Left ventricle myocardium inferior (tissue), 1 donor: ENCODE results near the gene ATG9B. TPM values are rescaled to one million over a fixed set of nuclear protein-coding genes. Genes with fewer than 3 reads are reported as not detected.

Experiments used
- DNase-seq: peaks from one replicate; pipeline ENCODE4 v3.0.0-alpha.2; 2020
- H3K27ac ChIP-seq: fragments of 200-600 bp; replicated peaks from 2 replicates; pipeline ENCODE4 v1.8.0; 2021
- H3K27me3 ChIP-seq: fragments of 200-600 bp; 2 replicates; pipeline ENCODE4 v1.8.0; 2021; ENCODE audit warnings: low read depth
- H3K36me3 ChIP-seq: fragments of 200-600 bp; 2 replicates; pipeline ENCODE4 v1.8.0; 2021
- H3K4me1 ChIP-seq: fragments of 200-600 bp; 2 replicates; pipeline ENCODE4 v1.8.0; 2021
- H3K4me3 ChIP-seq: fragments of 200-600 bp; 2 replicates; pipeline ENCODE4 v1.8.0; 2021; ENCODE audit warnings: mild to moderate bottlenecking, moderate library complexity
- H3K9me3 ChIP-seq: fragments of 200-600 bp; replicated peaks from 2 replicates; pipeline ENCODE4 v1.8.0; 2021
- intact Hi-C: fragments of 100-400 bp; cut with micrococcal nuclease; formaldehyde crosslinking; loops from one replicate; pipeline ENCODE4 v1.11.0; 2022
- total RNA-seq: library from RNA; stranded (reverse); fragmentation: NEBNext Ultra II Directional; extraction: Animal tissue kit (Norgen Biotek cat#: 25700); gene quantifications from one replicate; pipeline ENCODE4 v1.2.1, GENCODE V29; 2021
- TF ChIP-seq, protein P1 (sequence below): fragments of 200-600 bp; IDR thresholded peaks from 2 replicates; pipeline ENCODE4 v1.8.0; 2021; ENCODE audit warnings: antibody characterized with exemption, mild to moderate bottlenecking, borderline replicate concordance
- donor health status: DM: no; HTN: yes; CAD: no; lungs with severe emphysema.

Gene ATG9B
- total RNA-seq, 1 donor from 2014 or later, result not detected

- no peak for DNase-seq
- Histone ChIP-seq H3K27me3 (no peaks in the 10 kb centered on the region), H3K36me3 (no peaks in the 10 kb centered on the region), H3K27ac (peak overlapping the region; percentile 97), H3K4me1 (peaks cover 48% of the 10 kb centered on the region), H3K4me3 (peak overlapping the region; percentile 93), H3K9me3 (no peaks in the 10 kb centered on the region)
- TF ChIP-seq, protein P1, sequence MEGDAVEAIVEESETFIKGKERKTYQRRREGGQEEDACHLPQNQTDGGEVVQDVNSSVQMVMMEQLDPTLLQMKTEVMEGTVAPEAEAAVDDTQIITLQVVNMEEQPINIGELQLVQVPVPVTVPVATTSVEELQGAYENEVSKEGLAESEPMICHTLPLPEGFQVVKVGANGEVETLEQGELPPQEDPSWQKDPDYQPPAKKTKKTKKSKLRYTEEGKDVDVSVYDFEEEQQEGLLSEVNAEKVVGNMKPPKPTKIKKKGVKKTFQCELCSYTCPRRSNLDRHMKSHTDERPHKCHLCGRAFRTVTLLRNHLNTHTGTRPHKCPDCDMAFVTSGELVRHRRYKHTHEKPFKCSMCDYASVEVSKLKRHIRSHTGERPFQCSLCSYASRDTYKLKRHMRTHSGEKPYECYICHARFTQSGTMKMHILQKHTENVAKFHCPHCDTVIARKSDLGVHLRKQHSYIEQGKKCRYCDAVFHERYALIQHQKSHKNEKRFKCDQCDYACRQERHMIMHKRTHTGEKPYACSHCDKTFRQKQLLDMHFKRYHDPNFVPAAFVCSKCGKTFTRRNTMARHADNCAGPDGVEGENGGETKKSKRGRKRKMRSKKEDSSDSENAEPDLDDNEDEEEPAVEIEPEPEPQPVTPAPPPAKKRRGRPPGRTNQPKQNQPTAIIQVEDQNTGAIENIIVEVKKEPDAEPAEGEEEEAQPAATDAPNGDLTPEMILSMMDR, result no peak
- intact Hi-C loops, result no loop called here
Observed at GRCh38 chr7:151056666-151057505, 32.6 kb upstream of the ATG9B start.

- no peak for DNase-seq
- no peak overlapping the region for H3K4me3 ChIP-seq
- H3K9me3 ChIP-seq, result no peaks in the 10 kb centered on the region
- no peak overlapping the region for H3K27ac ChIP-seq
- H3K36me3 ChIP-seq, result no peaks in the 10 kb centered on the region
- TF ChIP-seq, protein P1, result no peak
- intact Hi-C loops, result no loop called here
- no peaks in the 10 kb centered on the region for H3K27me3 ChIP-seq
- H3K4me1 ChIP-seq, result peaks cover 45% of the 10 kb centered on the region
Observed at GRCh38 chr7:151056283-151056665, 32.0 kb upstream of the ATG9B start.

- intact Hi-C loops, result no loop called here
- Histone ChIP-seq H3K4me1 (peaks cover 28% of the 10 kb centered on the region), H3K27me3 (peaks cover 8% of the 10 kb centered on the region), H3K36me3 (no peaks in the 10 kb centered on the region), H3K9me3 (no peaks in the 10 kb centered on the region), H3K27ac (no peak overlapping the region), H3K4me3 (no peak overlapping the region)
- no peak for DNase-seq
- TF ChIP-seq, protein P1, result no peak
Observed at GRCh38 chr7:151053751-151054150, 29.5 kb upstream of the ATG9B start.

DNA sequence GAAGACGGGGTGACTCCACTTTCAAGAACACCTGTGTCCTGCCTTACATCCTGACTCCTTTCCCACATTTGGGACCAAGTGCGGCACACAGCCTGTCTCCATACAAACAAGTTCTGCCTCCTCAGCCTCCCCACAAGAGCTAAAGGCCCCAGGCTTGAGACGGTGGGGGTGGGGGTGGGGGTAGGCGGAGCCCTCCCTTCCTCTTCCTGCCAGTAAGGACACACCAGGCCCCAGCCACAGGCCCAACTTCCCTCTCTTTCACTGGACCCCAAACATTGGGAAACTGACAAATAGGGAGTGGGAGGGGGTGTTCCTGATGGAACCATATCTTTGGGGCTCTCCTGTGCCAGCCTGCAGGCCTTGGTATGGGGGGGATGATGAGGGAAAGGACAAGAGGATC is 28.8 kb upstream of the ATG9B start:
- Histone ChIP-seq H3K9me3 (no peaks in the 10 kb centered on the region), H3K4me3 (no peak overlapping the region), H3K27me3 (peaks cover 8% of the 10 kb centered on the region), H3K27ac (no peak overlapping the region), H3K36me3 (no peaks in the 10 kb centered on the region), H3K4me1 (peaks cover 22% of the 10 kb centered on the region)
- intact Hi-C loops, result no loop called here
- TF ChIP-seq, protein P1, result no peak
- no peak for DNase-seq

GRCh38 chr7:151051108-151051507 is 26.8 kb upstream of the ATG9B start:
- DNase-seq, result peak; percentile 52
- no peaks in the 10 kb centered on the region for H3K36me3 ChIP-seq
- peaks cover 10% of the 10 kb centered on the region for H3K4me1 ChIP-seq
- TF ChIP-seq, protein P1, result no peak
- intact Hi-C loops, result no loop called here
- peaks cover 8% of the 10 kb centered on the region for H3K27me3 ChIP-seq
- H3K9me3 ChIP-seq, result no peaks in the 10 kb centered on the region
- no peak overlapping the region for H3K27ac ChIP-seq
- H3K4me3 ChIP-seq, result peak overlapping the region; percentile 36
